Measurements from ENCODE around the gene FAAP100. TPM values are rescaled to one million over a fixed set of nuclear protein-coding genes. Genes with fewer than 3 reads are reported as not detected.

FAAP100 gene
- total and polyA plus RNA-seq, 12 donors: 8.7 to 30.6 (median 13.3) TPM

DNA sequence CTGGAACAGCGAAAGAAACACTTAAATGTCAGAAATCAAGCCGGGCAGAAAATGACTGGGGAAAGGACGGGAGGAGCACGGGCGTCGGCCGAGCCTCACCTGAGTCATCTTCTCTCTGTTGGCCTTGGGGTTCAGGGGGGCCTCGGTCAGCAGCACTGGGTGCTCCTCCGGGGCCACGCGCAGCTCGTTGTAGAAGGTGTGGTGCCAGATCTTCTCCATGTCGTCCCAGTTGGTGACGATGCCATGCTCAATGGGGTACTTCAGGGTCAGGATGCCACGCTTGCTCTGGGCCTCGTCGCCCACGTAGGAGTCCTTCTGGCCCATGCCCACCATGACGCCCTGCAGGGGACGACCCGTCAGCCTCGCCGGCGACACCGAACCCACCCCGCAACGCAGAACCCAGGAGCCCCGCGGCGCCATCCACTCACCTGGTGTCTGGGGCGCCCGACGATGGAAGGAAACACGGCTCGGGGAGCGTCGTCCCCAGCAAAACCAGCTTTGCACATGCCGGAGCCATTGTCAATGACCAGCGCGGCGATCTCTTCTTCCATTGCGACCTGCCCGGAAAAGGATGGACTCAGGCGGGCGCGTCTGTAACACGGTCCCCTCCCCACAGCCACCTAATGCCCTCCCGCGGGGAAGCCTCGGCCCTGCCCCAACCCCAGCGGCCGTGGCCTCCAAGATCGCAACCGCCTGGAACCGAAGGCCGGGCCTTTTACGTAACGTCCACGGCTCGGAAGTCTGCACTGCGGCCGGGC is 40.2 kb downstream of the FAAP100 start:
- TF ChIP-seq, protein P1, sequence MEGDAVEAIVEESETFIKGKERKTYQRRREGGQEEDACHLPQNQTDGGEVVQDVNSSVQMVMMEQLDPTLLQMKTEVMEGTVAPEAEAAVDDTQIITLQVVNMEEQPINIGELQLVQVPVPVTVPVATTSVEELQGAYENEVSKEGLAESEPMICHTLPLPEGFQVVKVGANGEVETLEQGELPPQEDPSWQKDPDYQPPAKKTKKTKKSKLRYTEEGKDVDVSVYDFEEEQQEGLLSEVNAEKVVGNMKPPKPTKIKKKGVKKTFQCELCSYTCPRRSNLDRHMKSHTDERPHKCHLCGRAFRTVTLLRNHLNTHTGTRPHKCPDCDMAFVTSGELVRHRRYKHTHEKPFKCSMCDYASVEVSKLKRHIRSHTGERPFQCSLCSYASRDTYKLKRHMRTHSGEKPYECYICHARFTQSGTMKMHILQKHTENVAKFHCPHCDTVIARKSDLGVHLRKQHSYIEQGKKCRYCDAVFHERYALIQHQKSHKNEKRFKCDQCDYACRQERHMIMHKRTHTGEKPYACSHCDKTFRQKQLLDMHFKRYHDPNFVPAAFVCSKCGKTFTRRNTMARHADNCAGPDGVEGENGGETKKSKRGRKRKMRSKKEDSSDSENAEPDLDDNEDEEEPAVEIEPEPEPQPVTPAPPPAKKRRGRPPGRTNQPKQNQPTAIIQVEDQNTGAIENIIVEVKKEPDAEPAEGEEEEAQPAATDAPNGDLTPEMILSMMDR (IDR thresholded peaks at IDR 0.05): no peak
- intact Hi-C loops (cut with DNase I): loop anchor here in 1 of 10 donors (2.0 kb wide), 1 partner anchor 117 kb away; the partner anchor contains the start of gene BAHCC1
- 0 to 2% methylated on average over 62 of the region's 62 CpGs for WGBS, 2 donors

DNA sequence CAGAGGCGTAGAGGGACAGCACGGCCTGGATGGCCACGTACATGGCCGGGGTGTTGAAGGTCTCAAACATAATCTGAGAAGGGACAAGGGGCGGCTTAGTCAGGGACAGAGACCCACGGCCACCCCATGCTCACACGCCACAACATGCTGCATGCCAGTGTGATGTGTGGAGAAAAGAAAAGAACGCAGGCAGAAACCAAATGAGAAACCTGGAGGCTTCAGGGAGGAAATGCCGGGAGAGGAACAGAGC is 40.7 kb downstream of the FAAP100 start:
- no peak for ATAC-seq
- TF ChIP-seq, protein P1 (IDR thresholded peaks at IDR 0.05): no peak
- no peaks in the 10 kb centered on the region for H3K27me3 ChIP-seq
- DNase-seq: no peak
- intact Hi-C loops (cut with DNase I): no loop called here
- H3K4me1 ChIP-seq: peaks cover 8 to 53% (median 36%) of the 10 kb centered on the region in 9 donors
- 0 to 4% methylated on average over 9 of the region's 9 CpGs for WGBS, 2 donors
- H3K4me3 ChIP-seq: peak overlapping the region; percentile 73 to 99 (median 94)
- peaks cover 8 to 47% (median 34%) of the 10 kb centered on the region in 9 donors for H3K36me3 ChIP-seq
- H3K9me3 ChIP-seq: peaks cover 0 to 5% (median 0%) of the 10 kb centered on the region in 11 donors
- H3K27ac ChIP-seq: peak overlapping the region; percentile 98 to 100 (median 100)

More for the DNA sequence above, 40.2 kb downstream of the FAAP100 start:
- H3K4me3 ChIP-seq: peak overlapping the region; percentile 73 to 99 (median 94)
- H3K27ac ChIP-seq: peak overlapping the region; percentile 98 to 100 (median 100)
- peaks cover 8 to 47% (median 34%) of the 10 kb centered on the region in 9 donors for H3K36me3 ChIP-seq
- H3K4me1 ChIP-seq: peaks cover 13 to 58% (median 41%) of the 10 kb centered on the region in 9 donors
- ATAC-seq (peak in 6 of 8 donors; percentile 1 to 6 (median 2)), DNase-seq (peak in 1 of 2 donors; percentile 43)
- peaks cover 0 to 5% (median 0%) of the 10 kb centered on the region in 11 donors for H3K9me3 ChIP-seq
- no peaks in the 10 kb centered on the region for H3K27me3 ChIP-seq

DNA sequence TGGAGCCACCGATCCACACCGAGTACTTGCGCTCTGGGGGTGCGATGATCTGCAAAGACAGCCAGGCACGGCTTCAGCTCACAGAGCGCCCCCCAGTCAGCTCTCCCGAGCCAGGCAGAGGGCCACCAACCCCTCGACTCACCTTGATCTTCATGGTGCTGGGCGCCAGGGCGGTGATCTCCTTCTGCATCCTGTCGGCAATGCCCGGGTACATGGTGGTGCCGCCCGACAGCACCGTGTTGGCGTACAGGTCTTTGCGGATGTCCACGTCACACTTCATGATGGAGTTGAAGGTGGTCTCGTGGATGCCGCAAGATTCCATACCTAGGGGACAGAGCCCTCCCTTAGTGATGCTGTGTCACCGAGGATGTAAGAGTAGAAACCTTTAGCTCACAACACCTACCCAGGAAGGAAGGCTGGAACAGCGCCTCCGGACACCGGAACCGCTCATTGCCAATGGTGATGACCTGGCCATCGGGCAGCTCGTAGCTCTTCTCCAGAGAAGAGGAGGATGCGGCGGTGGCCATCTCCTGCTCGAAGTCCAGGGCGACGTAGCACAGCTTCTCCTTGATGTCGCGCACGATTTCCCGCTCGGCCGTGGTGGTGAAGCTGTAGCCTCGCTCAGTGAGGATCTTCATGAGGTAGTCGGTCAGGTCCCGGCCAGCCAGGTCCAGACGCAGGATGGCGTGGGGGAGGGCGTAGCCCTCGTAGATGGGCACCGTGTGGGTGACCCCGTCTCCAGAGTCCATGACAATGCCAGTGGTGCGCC is 41.2 kb downstream of the FAAP100 start:
- DNase-seq: no peak

More for the DNA sequence above, 41.2 kb downstream of the FAAP100 start:
- WGBS, 2 donors: 1 to 7% methylated on average over 48 of the region's 48 CpGs
- H3K4me1 ChIP-seq: peaks cover 3 to 48% (median 31%) of the 10 kb centered on the region in 9 donors
- no peak for ATAC-seq
- peak overlapping the region in 9 of 10 donors; percentile 98 to 100 (median 100) for H3K27ac ChIP-seq
- intact Hi-C loops (cut with DNase I): no loop called here
- H3K36me3 ChIP-seq: peaks cover 8 to 47% (median 34%) of the 10 kb centered on the region in 9 donors
- TF ChIP-seq, protein P1 (IDR thresholded peaks at IDR 0.05): no peak
- H3K27me3 ChIP-seq: no peaks in the 10 kb centered on the region
- H3K9me3 ChIP-seq: peaks cover 0 to 5% (median 0%) of the 10 kb centered on the region in 11 donors
- peak overlapping the region; percentile 73 to 99 (median 94) for H3K4me3 ChIP-seq
